Measurements from ENCODE around the gene ACAA2.

DNA sequence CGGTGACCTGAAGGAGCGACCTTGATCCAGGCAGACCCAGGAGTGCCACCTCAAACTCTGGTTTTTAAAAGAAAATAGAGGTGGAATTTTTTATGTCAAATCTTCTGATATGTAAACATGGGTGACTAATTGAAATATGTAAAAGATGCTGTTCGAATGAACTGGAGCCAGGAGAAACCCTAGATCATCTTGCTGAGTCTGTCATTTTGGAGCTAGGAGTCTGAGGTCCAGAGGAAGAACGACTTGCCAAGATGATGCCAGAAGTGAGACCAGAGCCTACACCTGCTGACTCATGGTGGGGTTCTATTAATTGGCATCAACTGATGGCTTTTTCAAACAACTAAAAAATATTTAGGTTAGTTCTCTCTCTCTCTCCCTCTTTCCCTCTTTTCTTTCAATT, 74.1 kb downstream of the ACAA2 start:
- TF ChIP-seq, protein P1, sequence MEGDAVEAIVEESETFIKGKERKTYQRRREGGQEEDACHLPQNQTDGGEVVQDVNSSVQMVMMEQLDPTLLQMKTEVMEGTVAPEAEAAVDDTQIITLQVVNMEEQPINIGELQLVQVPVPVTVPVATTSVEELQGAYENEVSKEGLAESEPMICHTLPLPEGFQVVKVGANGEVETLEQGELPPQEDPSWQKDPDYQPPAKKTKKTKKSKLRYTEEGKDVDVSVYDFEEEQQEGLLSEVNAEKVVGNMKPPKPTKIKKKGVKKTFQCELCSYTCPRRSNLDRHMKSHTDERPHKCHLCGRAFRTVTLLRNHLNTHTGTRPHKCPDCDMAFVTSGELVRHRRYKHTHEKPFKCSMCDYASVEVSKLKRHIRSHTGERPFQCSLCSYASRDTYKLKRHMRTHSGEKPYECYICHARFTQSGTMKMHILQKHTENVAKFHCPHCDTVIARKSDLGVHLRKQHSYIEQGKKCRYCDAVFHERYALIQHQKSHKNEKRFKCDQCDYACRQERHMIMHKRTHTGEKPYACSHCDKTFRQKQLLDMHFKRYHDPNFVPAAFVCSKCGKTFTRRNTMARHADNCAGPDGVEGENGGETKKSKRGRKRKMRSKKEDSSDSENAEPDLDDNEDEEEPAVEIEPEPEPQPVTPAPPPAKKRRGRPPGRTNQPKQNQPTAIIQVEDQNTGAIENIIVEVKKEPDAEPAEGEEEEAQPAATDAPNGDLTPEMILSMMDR (IDR thresholded peaks at IDR 0.05): no peak
- TF ChIP-seq EZH2 (IDR thresholded peaks at IDR 0.05): no peak

Measured in neural progenitor cell (in vitro differentiated cells).